ENCODE measurements around the gene GPR3.

DNA sequence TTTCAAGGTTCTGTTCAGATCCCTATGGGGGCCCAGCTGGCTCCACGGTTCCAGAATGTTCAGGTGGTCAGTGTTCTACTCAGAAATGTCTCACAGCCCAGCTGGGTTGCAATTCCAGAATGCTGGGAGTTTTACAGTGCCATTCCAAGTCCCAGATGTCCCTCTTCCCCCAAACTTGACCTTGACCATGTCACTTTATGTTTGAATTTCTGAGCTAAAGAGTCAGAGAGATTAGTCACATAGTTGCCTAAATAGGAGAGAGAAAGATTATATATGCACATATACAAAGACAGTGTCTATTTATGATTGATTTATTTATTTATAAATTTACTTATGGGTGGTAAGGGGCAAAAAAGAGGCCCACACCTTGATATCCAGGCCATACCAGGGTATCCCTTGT, 2.5 kb downstream of the GPR3 start:
- TF ChIP-seq, protein P1, sequence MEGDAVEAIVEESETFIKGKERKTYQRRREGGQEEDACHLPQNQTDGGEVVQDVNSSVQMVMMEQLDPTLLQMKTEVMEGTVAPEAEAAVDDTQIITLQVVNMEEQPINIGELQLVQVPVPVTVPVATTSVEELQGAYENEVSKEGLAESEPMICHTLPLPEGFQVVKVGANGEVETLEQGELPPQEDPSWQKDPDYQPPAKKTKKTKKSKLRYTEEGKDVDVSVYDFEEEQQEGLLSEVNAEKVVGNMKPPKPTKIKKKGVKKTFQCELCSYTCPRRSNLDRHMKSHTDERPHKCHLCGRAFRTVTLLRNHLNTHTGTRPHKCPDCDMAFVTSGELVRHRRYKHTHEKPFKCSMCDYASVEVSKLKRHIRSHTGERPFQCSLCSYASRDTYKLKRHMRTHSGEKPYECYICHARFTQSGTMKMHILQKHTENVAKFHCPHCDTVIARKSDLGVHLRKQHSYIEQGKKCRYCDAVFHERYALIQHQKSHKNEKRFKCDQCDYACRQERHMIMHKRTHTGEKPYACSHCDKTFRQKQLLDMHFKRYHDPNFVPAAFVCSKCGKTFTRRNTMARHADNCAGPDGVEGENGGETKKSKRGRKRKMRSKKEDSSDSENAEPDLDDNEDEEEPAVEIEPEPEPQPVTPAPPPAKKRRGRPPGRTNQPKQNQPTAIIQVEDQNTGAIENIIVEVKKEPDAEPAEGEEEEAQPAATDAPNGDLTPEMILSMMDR (IDR thresholded peaks at IDR 0.05) = no peak
- no peak for TF ChIP-seq POLR2AphosphoS5 (IDR thresholded peaks at IDR 0.05)
